HEK293T (cell line): ENCODE measurements around the gene TAP1.

Source experiments
- CTCF ChIA-PET: fragments of 350-600 bp; formaldehyde crosslinking; extraction: SDS; loops from one replicate; lab custom pipeline; 2021; ENCODE audit warnings: antibody characterized with exemption, inconsistent platforms; lab: Yijun Ruan, JAX
- POLR2A ChIA-PET: fragments of 350-600 bp; formaldehyde crosslinking; extraction: SDS; loops from one replicate; lab custom pipeline; 2020; ENCODE audit warnings: antibody characterized with exemption, inconsistent platforms; lab: Yijun Ruan, JAX
- DNase-seq: peaks from one replicate; pipeline ENCODE4 v3.0.0; 2012; ENCODE audit warnings: mixed read lengths; ENCODE audit errors: extremely low spot score
- ARNT ChIP-seq: fragments of 450-650 bp; IDR thresholded peaks from 2 replicates; pipeline ENCODE4 v1.6.1; 2017; ENCODE audit warnings: mild to moderate bottlenecking
- BHLHE40 ChIP-seq: fragments of 450-650 bp; IDR thresholded peaks from 2 replicates; pipeline ENCODE4 v1.6.1; 2016; ENCODE audit warnings: mild to moderate bottlenecking, moderate library complexity, borderline replicate concordance
- CTBP1 ChIP-seq: fragments of 450-650 bp; IDR thresholded peaks from 2 replicates; pipeline ENCODE4 v1.6.1; 2016; ENCODE audit warnings: borderline replicate concordance
- ELF4 ChIP-seq: fragments of 450-650 bp; IDR thresholded peaks from 2 replicates; pipeline ENCODE4 v1.6.1; 2017; ENCODE audit warnings: antibody characterized with exemption
- FOXA1 ChIP-seq: fragments of 450-650 bp; IDR thresholded peaks from 2 replicates; pipeline ENCODE4 v1.6.1; 2016; ENCODE audit warnings: mild to moderate bottlenecking
- FOXK2 ChIP-seq: fragments of 450-650 bp; IDR thresholded peaks from 2 replicates; pipeline ENCODE4 v1.6.1; 2016; ENCODE audit warnings: mild to moderate bottlenecking
- FOXM1 ChIP-seq: fragments of 450-650 bp; IDR thresholded peaks from 2 replicates; pipeline ENCODE4 v1.6.1; 2017; ENCODE audit warnings: mild to moderate bottlenecking, borderline replicate concordance
- HDGF ChIP-seq: fragments of 450-650 bp; IDR thresholded peaks from 2 replicates; pipeline ENCODE4 v1.6.1; 2017; ENCODE audit warnings: antibody characterized with exemption, borderline replicate concordance
- L3MBTL2 ChIP-seq: fragments of 450-650 bp; conservative IDR thresholded peaks from 2 replicates; pipeline ENCODE4 v1.6.1; 2016; ENCODE audit warnings: mild to moderate bottlenecking
- LEF1 ChIP-seq: fragments of 450-650 bp; IDR thresholded peaks from 2 replicates; pipeline ENCODE4 v1.6.1; 2017; ENCODE audit warnings: mild to moderate bottlenecking, borderline replicate concordance
- NFRKB ChIP-seq: fragments of 450-650 bp; IDR thresholded peaks from 2 replicates; pipeline ENCODE4 v1.6.1; 2016; ENCODE audit warnings: mild to moderate bottlenecking, moderate library complexity
- SP1 ChIP-seq: fragments of 450-650 bp; IDR thresholded peaks from 2 replicates; pipeline ENCODE4 v1.6.1; 2017
- SUZ12 ChIP-seq: fragments of 450-650 bp; IDR thresholded peaks from 2 replicates; pipeline ENCODE4 v1.6.1; 2016; ENCODE audit warnings: mild to moderate bottlenecking
- TARDBP ChIP-seq: fragments of 450-650 bp; IDR thresholded peaks from 2 replicates; pipeline ENCODE4 v1.6.1; 2016
- ZNF384 ChIP-seq: fragments of 450-650 bp; IDR thresholded peaks from 2 replicates; pipeline ENCODE4 v1.6.1; 2016
- TF ChIP-seq, protein P1 (sequence below): fragments of 450-650 bp; IDR thresholded peaks from 2 replicates; pipeline ENCODE4 v1.6.1; 2016

Gene TAP1

DNA sequence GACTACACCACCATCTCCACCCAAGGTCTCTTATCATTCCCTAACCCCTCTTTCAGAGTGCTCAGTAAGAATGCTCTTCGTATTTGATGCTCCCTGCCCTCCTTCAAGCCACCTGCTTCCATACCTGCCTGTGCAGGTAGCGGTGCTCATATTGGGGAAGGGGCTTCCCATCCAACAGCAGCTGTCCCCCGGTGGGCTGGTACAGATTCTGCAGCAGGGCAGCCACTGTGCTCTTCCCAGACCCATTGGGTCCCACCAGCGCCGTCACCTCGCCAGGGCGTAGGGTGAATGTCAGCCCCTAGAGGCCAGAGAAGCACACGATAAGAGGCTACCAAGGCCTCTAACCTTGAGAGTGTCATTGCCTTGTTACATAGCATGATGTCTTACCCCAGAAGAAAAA lies 5.7 kb downstream of the TAP1 start:
- ChIA-PET POLR2A (interaction anchor here (1.1 kb wide), 1 partner anchor 10 kb away, joined by 3 read pairs; no protein-coding TSS in a partner anchor), CTCF (no interaction called here)
- no peak for DNase-seq
- TF ChIP-seq CTBP1: no peak

- ChIA-PET POLR2A (interaction anchor here (1.1 kb wide), 1 partner anchor 9 kb away, joined by 3 read pairs; no protein-coding TSS in a partner anchor), CTCF (no interaction called here)
- TF ChIP-seq CTBP1: no peak
- TF ChIP-seq ELF4: no peak
- TF ChIP-seq SUZ12: no peak
- no peak for DNase-seq
These were observed 6.5 kb downstream of the TAP1 start for GRCh38 chr6:32847004-32847403.

DNA sequence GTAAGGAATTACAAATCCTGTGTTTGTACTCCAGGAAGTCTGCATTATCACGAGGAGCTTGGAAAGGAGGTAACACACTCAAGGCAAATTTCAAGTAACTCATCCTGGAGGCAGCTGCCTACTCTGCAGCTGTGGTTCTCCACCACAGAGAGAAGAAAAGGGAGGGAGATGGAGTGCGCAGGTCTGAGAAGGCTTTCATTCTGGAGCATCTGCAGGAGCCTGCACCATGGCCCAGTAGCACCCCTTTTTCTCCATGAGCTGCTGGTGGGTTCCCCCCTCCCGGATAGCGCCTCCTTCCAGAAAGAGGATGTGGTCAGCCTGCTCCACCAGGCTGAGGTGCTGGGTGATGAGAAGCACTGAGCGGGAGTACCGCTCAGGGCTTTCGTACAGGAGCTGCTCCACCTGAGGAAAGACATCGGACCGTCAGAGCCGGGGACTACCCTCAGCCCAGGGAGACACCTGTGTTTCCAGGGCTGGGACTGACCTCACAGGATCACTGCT lies 8.1 kb downstream of the TAP1 start:
- ChIA-PET POLR2A (interaction anchor here (1.0 to 2.4 kb wide), 3 partner anchors 9 to 127 kb away, joined by 4 to 17 read pairs (median 5); partner anchors contain the start of genes PSMB9 and TAP1), CTCF (interaction anchor here (1.9 kb wide), 1 partner anchor 23 kb away, joined by 7 read pairs; no protein-coding TSS in a partner anchor)
- TF ChIP-seq ARNT (no peak), ZNF384 (no peak), CTBP1 (no peak), TARDBP (no peak), HDGF (no peak), L3MBTL2 (no peak), SUZ12 (no peak), FOXA1 (no peak), BHLHE40 (no peak), FOXK2 (no peak), LEF1 (no peak)
- no peak for DNase-seq

- ChIA-PET POLR2A (interaction anchor here (1.0 to 2.4 kb wide), 3 partner anchors 9 to 127 kb away, joined by 4 to 17 read pairs (median 5); partner anchors contain the start of genes PSMB9 and TAP1), CTCF (interaction anchor here (1.9 kb wide), 1 partner anchor 23 kb away, joined by 7 read pairs; no protein-coding TSS in a partner anchor)
- DNase-seq: no peak
- TF ChIP-seq LEF1 (no peak), FOXA1 (no peak), BHLHE40 (no peak)
These were observed 8.6 kb downstream of the TAP1 start for GRCh38 chr6:32844839-32845383.

DNA sequence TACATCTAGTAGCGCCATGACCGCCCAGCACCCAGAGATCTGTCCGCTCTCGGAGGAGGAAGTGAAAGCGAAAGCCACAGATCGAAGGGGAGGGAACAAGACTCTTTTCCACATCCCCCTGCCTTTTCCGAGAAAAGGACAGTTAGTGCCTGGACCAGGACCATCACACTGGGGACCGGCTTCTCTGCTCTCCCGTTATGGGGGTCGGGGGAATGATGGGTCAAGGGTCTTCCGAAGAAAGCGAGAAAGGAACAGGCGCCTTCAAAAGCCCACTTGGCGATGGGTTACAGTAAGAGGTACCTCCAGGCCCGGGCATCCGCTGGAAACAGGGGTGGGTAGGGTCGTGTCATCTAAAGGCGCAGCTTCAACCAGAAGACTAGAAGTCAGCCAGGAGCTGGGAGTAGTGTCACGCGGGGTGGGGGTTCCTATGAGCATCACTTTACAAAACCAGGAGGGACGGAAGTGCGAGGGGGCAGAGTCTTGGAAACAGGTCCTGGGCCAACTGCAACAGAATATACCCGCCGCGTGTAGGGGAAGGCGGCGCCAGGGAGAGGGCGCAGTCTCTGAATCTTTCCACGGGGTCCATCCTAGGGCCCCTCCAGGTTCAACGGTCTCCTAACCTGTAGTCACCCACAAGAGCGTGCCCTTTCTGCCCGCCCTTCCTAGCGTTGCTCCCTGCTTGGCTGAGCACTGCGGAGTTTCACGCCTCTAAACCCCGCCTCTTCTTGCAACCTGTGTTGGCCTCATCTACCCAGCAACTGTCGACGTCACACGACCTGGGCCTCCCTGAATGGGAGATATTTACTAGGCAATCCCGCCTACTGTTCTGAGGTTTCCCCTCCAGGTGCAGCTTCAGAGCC lies 9.3 kb downstream of the TAP1 start, which contains the start of gene PSMB8:
Gene PSMB8 (minus strand): TSS at position 69 of the 860 bp plus-strand sequence. CDS start 51 bp downstream, at position 18.
- CTCF ChIA-PET: interaction anchor here (1.9 kb wide), 1 partner anchor 24 kb away, joined by 7 read pairs; no protein-coding TSS in a partner anchor
- DNase-seq: peak; percentile 82
- POLR2A ChIA-PET: interaction anchor here (1.0 to 2.4 kb wide), 3 partner anchors 10 to 128 kb away, joined by 4 to 17 read pairs (median 5); partner anchors contain the start of genes PSMB9 and TAP1
- TF ChIP-seq ARNT: no peak
- no peak for TF ChIP-seq SUZ12
- no peak for TF ChIP-seq CTBP1
- no peak; the same call in 1 of the 2 replicates for TF ChIP-seq L3MBTL2
- no peak for TF ChIP-seq SP1
- TF ChIP-seq LEF1: no peak
- TF ChIP-seq, protein P1, sequence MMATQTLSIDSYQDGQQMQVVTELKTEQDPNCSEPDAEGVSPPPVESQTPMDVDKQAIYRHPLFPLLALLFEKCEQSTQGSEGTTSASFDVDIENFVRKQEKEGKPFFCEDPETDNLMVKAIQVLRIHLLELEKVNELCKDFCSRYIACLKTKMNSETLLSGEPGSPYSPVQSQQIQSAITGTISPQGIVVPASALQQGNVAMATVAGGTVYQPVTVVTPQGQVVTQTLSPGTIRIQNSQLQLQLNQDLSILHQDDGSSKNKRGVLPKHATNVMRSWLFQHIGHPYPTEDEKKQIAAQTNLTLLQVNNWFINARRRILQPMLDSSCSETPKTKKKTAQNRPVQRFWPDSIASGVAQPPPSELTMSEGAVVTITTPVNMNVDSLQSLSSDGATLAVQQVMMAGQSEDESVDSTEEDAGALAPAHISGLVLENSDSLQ: no peak
- no peak for TF ChIP-seq HDGF
- no peak for TF ChIP-seq ELF4
- TF ChIP-seq FOXK2: no peak
- TF ChIP-seq TARDBP: no peak
- no peak for TF ChIP-seq FOXM1
- no peak for TF ChIP-seq FOXA1
- no peak for TF ChIP-seq BHLHE40
- TF ChIP-seq ZNF384: no peak
- TF ChIP-seq NFRKB: no peak

- no peak for TF ChIP-seq ARNT
- no peak for TF ChIP-seq TARDBP
- TF ChIP-seq HDGF: no peak
- TF ChIP-seq CTBP1: no peak
- TF ChIP-seq, protein P1: no peak
- TF ChIP-seq FOXM1: no peak
- no peak for TF ChIP-seq SP1
- TF ChIP-seq SUZ12: no peak
- POLR2A ChIA-PET: interaction anchor here (2.4 kb wide), 1 partner anchor 11 kb away, joined by 17 read pairs; the partner anchor contains the start of genes PSMB9 and TAP1
- DNase-seq: no peak
- CTCF ChIA-PET: no interaction called here
These were observed 10.0 kb downstream of the TAP1 start for GRCh38 chr6:32843331-32843978.
